Tibial nerve (tissue), 3 donors: ENCODE data around the gene CASZ1.

Experiments used
- CTCF ChIP-seq, 5 experiments: fragments of 200-600 bp in 3 of 5; fragments of 450-650 bp in 2 of 5; sonication (generic) in 3 of 5; IDR thresholded peaks; one replicate each; pipeline ENCODE4 v1.5.1; 2016 to 2019; ENCODE audit warnings: antibody characterized with exemption in 5 of 5, mild to moderate bottlenecking in 3 of 5, moderate library complexity in 2 of 5
- POLR2A ChIP-seq, 2 donors: fragments of 450-650 bp; IDR thresholded peaks; one replicate each; pipeline ENCODE4 v1.6.1; 2017; ENCODE audit warnings: antibody characterized with exemption in 2 of 2, mild to moderate bottlenecking in 2 of 2, moderate library complexity in 2 of 2

GRCh38 chr1:10713614-10714013, 82.8 kb downstream of the CASZ1 start:
- TF ChIP-seq CTCF (IDR thresholded peaks at IDR 0.05) = no peak
- no peak for TF ChIP-seq POLR2A (IDR thresholded peaks at IDR 0.05)
